Measurements from ENCODE around the gene PRIM2.

- TF ChIP-seq CTCF (IDR thresholded peaks at IDR 0.05; ENCODE audit: control extremely low read depth in 1 of 3, insufficient read depth in 1 of 3, low read depth in 1 of 3, low read length in 3 of 3), result no peak
- no peak for TF ChIP-seq EZH2 (IDR thresholded peaks at IDR 0.05; ENCODE audit: low read depth, low read length, severe bottlenecking)
- TF ChIP-seq SIN3A (conservative IDR thresholded peaks at IDR 0.05 in 1 of 2, IDR thresholded peaks at IDR 0.05 in 1 of 2; ENCODE audit: low read depth in 1 of 2, low read length in 2 of 2), result no peak
Measured at GRCh38 chr6:57305761-57306160, 11.7 kb upstream of the PRIM2 start.

Data from H1 (cell line).